GM18519 (cell line): Measurements from ENCODE around the gene SH3PXD2A.

Experiments used
- ATAC-seq: cut with Tn5 transposase; IDR thresholded peaks from one replicate; pipeline ENCODE4 v1.9.1; 2021; ENCODE audit warnings: mild to moderate bottlenecking, moderate library complexity; ENCODE audit not compliant: unreplicated experiment, low FRiP score

The SH3PXD2A gene

DNA sequence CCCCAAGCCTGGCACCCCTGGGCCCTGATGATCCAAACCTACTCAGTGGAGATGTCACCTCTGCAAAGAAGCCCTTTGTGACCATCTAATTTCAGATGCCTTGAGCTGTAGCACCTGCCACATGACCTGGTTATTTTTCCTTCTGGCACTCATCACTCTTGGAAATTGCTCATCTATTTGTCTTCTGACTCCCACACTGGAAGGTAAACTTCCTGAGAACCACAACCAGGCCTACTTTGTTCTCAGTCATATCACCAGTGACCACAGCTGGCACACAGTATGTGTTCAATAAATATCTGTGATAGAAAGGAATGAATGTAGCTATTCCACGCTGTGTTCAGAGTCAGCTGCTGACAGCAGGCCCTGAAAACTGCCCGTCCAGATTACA, 97.1 kb downstream of the SH3PXD2A start:
- ATAC-seq = no peak

DNA sequence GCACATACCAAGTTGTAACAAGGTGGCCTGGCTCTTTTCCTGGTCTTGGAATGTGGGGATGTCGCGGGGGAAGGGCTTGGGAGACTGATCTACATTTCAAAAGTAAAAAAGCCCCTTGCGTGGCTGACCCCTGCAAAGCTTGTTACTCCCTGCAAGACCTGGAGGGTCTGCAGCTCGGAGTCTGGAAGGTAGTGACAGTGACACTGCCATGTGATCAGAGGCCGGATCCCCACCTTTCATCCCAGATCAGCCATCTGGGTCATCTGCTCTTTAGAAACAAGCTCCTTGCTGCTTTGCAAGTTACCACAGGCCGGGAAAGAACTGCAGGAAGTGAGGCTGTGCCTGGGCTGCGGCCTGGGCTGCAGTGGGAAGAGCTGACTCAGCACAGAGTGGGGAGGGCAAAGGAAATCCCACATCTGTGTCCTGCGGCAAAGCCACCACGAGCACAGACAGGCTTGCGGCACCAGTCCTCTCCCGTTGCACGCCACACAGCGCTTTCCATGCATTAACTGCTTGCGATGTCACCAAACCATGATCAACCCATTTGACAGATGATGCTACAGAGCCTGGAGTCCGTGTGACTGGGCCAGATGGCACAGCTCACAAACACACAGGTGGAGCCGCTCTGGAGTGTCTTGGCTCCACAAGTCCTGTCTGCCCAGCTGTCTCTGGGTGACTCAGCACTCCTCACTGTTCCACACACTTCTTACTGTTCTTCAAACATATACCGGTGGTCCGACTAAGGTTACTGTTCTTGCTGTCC, 97.7 kb downstream of the SH3PXD2A start:
- no peak for ATAC-seq

DNA sequence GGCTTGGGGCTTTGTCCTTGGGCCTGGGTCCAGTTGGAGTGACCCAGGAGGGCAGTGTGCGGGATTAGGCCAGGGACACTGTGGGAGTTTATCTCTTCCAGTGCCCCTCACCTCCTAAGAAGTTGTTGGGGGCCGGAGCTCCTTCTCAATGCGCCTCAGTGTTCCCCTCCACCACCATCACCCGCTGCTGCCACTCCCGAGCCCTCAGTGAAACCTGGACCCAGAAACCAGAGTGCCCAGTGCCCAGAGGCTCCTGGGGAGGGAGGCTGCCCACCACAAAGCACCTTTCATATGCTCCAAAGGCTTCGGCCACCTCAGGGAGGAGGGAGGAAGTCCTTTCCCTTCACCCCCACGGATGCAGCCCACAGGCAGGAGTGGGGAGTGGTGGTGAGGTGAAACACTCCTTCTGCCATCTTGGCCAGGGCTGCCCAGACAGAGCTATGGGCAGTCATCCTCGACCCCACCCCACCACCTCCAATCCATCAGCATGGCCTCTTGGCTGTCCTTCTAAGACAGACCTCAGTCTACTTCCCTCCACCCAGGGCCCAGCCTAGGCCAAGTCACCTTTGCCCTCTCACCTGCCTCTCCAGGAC, 99.0 kb downstream of the SH3PXD2A start:
- ATAC-seq = no peak

DNA sequence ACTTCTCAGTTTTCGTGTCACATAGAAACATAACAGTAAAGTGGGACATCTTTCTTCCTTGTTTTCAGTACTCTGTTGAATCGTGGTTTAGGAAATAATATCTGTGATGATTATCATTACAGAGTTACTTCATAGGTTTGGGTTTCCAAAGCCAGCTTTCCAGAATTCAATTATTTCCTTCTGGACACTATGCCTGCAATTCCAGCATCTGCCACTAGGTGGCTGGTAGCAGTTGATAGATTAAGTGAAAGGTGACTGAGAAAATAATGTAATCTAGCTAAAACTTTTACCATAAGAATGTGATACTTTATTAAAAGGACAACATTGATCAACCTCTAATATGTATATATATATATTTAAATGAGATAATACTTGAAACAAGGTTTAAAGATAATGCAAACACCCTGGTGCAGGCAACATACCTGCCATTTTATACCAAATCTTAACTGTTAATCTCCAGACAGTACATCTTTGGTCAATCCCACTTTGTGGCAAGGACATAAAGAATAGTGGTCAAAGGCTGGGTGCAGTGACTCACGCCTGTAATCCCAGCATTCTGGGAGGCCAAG, 102.6 kb downstream of the SH3PXD2A start:
- no peak for ATAC-seq

DNA sequence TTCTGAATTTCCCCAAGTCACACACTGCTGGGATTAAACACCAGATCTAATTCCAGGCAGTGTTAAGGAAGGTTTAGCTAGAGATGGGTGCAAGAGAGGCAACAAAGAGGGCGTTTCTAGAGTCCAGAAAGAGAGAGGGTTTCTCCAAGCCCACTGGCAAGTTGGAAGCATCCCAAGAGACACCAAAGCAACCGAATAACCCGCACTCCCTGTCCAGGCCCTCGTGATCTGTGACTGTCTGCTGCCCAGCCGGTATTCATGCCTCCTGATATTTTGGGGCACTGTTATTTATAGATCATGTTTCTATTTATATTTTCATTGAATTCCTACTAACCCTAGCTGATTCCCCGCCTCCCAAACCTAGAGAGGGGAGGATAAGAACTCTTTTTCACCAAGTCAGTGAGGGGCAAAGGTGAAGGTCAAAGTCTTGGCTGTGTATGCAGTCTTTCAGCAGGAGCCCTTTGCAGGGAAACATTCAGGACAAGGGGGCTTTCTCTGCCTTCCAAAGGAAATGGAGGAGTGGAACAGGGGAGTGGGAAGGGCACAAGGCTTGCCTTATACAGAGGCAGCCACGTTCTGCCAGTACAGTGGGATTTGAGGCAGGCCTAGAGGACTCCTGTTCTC, 103.6 kb downstream of the SH3PXD2A start:
- ATAC-seq = no peak

DNA sequence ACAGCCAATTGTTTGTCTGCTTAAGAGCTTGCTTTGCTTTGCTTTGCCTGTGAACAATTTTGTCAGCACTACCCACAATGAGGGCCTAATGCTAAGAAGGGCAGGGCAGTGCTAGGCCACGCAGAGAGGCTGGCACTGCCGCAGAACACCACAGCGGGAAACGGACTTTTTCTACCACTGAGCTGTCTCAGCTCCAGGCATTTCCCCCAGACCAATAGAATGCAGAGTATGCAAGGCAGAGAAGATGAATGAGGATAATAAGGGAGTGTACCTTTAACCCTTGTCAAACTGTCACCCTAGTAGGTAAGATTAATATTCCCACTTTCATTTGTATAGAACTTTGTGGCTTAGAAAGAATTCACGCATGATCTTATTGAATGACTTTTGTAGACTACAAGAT, 104.5 kb downstream of the SH3PXD2A start:
- no peak for ATAC-seq

DNA sequence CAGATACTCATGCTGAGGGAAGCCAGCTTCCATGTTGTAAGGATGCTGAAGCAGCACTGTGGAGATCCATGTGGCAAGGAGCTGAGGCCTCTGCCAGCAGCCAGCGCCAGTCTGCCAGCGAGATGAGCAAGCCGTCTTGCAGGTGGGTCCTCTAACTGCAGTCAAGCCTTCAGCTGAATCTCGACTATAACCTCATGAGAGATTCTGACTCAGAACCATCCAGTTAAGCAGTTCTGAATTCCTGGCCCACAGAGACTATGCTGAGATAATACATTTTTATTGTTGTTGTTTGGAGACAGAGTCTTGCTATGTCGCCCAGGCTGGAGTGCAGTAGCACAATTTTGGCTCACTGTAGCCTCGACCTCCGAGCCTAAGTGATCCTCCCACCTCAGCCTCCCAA, 105.6 kb downstream of the SH3PXD2A start:
- ATAC-seq = no peak

DNA sequence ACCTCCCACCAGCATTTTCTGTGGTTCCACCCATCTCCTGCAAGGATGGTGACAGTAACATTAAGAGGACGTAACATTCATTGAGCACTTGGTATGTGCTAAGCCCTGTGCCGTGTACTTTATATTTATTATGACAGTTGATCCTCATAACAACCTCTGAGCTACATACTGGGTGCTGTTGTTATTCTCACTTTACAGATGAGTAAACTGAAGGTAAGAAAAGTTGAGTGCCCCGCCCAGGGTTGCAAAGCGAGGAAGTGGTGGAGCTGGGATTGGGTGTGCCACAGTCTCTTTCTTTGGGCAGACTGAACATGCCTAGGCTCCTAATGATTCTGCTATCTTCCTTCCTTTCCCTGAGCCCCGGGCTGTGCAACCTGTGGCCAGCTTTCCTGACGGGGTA, 107.4 kb downstream of the SH3PXD2A start:
- ATAC-seq = no peak

DNA sequence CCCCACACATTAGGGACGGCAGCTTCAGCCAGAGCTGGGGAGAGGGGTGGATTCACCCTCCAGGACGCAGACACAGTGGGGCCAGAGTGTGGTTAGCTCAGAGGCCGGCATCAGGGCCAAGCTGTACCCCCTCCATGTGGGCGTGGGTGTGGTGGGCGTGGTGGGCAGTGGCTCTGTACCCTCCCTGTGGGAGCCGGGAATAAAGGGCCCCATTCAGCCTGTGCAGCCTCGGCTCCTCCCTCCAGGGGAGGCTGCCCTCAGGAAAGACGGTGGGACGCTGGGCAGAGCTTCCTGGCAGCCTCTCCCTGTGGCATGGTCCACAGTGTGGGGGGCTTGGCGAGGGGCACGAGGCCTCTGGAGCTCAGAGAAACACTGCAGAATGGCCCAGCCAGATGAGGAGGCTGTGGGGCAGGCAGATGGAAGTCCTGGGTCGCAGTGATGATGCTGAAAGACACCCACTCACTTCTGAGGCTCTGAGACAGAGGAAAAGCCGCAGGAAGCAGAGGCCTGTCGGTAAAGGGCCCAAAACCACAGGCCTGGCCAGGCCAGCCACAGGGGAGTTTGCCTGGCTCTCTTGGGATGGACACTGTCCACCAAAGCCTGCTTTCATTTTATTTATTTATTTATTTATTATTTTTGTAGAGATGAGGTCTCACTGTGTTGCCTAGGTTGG, 108.0 kb downstream of the SH3PXD2A start:
- ATAC-seq = no peak

DNA sequence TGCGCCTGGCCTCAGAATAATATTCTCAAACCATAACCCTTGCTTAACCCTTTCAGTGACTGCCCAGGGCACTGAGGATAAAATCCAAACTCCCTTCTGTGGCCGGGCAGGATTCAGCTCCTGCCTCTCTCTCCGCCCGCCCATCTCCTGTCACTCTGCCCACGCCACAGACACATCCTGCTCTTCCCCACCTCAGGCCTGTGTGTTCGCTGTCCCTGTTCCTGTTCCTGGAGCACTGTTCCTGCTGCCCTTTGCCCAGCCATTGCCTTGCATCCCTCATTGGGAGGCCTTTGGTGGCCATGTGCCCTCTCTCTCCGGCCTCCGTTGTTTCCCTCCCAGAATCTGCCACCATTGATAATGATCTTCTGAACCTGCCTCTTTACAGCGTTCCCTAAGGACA, 108.8 kb downstream of the SH3PXD2A start:
- ATAC-seq = no peak

DNA sequence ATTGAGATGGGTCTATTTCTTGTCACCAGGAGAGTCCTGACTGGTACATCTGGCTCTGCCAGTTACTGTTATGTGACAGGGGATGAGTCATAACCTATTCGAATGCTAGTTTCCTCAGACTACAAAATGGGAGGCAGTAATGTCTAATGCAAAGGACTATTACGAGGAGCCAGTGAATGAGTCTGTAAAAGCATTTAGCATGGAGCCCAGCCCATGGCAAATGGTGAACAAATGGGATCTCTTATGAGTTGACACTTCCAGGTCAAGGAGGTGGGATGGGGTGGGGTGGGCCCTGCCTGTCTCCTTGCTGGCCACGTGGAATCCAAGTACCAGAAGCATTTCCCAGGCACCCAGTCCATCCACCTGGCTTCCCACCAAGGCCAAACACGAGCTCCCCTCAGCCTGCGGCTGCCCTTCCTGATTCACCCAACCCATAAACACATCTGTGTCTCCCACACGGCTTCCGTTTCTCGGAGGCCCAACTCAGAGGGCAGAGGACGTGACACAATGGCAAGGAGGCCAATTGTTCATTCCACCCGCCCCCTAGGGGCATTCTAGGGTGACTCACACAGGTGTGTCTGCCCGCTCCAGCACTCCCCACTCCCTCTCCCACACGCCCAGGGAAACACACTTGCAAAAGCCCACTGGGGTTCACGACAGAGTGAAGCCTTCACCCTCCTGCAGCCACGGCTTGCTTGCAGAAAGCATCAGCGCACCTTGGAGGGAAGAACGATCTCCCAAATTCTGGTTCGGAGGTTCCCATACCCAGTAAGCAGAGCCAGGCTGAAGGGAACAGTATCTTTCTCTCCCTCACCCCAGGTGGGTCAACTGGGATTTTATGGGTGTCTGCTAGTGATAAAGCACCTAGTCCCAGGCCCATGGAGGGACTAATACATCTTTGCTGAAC, 109.8 kb downstream of the SH3PXD2A start:
- ATAC-seq = no peak

DNA sequence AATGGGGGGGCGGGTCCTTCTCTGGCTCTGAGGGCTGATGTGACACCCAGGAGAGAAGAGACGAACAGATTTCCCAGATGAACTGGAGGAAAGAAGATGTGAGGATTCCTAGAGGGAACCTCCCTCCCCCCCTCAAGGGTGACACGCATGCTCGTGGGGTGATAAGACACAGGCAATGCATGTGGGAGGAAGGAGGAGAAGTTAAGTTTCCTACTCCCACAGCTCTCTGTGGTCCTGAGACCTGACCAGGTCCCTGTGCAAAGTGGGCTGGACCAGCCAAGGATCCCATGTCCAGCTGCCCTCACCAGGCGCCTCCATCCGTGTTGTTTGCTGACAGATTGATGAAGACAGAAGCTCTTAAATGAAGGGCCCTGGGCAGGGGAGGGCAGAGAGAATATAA, 112.6 kb downstream of the SH3PXD2A start:
- ATAC-seq = no peak

DNA sequence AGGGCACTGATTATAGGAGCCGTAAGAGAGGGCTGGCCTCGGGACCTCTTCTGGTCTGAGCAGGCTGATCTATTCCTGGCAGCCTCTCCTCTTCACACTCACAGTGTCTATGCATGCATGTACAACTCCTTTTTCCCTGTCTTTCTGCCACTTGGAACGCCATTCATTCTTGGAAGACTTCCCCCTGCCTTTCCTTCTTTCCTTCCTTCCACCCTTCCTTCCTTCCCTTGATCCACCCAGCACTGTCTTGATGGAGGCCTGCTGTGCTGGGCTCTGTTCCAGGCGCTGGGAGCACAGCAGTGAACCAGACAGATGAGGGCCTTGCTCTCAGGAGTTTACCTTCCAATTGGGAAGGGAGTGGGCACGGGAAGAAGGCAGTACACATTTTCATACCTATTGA, 114.8 kb downstream of the SH3PXD2A start:
- no peak for ATAC-seq

DNA sequence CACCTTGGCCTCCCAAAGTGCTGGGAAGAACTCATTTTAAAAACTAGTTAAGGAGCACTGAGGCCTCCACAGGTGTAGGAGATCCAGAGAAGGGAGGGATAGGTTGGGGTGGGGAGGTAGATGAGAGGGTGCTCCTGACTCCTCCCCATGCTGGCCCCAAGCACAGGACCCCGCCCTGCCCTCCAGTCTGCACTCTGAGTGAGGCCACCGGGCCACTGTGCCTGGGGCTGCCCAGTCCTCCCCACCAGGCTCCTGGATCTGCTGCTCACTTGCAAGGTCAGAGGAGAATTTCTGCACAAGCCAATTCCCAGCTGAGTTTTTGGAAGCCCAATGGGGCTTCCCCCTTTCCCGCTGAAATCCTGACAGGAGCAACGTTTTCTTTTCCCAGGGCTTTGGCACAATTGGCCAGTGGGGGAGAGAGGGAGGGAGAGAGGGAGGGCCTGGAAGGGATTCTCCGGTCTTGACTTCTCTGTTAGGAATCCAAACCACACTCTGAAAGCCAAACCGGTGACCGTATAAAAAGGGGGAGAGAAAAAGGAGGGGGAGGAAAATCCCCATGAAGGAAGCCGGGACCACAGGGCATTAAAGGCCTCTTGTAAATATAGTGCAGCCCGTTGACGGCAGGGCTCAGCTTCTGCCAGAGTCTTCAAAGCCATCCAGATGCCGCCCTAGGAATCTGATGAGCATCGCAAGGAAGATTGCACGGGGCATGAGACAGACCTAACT, 116.2 kb downstream of the SH3PXD2A start:
- ATAC-seq = no peak

DNA sequence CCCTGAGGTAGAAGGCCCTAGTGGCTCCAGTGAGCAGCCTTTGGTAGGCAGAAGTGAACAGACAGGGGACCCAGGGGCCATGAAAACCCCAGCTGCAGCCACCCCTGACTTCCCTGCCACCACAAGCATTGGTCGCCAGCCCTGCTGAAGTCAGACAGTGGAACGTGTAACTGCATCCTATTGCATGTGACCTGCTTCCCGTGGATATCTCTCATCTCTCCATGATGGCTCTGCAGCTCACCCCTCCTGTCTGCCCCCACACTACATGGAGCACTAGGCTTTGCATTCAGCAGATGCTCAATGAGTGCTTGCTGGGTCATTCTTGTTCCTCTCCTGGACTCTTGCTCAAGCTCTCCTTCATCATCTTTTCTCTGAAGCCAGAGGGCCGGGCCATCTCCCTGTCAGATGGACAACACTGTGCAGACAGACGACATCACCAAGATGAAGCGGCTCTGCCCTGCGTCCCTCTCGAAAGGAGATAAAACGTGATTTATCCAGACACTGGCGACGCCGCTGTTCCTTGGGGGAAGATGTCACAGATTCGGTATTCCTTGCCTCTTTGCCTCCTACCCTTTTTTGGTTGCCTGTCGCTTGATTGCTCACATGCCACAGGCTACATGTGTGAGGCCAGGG, 117.5 kb downstream of the SH3PXD2A start:
- no peak for ATAC-seq

DNA sequence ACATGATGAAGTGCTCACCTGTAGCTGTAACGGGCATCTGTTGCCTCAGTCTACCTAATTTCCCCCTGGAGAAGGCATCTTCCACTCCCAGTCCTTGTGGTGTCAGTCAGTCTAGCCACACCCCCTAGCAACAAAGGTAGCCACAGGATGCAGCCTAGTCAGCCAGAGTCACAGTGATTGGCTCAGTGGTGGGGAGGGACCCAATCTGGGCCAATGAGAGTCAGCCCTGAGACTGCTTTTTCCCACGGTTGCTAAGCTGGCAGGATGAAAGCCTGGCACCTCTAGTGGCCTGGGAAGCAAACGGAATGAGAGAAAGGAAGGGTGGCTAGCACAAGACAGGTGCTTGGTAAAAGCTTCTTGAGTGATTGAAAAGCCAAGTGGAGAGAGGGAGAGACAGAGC, 118.6 kb downstream of the SH3PXD2A start:
- ATAC-seq = no peak

DNA sequence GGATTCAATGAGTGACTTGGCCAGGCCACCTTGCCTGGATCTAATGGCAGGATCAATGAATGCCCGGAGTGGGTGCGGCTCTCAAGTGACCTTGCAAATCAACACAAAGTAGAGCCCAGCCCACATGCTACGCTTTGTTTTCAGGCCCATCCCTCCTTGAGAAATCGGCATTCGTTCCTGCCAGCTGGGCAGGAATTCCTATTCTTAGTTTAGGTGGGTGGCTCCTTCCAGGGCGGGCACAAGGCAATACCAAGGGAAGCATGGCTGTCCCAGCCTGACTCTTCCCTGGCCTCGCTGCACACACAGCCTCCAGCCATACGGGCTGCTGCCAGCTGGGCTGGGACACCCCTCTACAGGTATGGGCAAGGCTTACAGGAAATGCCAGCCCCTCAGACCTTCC, 119.3 kb downstream of the SH3PXD2A start:
- no peak for ATAC-seq

DNA sequence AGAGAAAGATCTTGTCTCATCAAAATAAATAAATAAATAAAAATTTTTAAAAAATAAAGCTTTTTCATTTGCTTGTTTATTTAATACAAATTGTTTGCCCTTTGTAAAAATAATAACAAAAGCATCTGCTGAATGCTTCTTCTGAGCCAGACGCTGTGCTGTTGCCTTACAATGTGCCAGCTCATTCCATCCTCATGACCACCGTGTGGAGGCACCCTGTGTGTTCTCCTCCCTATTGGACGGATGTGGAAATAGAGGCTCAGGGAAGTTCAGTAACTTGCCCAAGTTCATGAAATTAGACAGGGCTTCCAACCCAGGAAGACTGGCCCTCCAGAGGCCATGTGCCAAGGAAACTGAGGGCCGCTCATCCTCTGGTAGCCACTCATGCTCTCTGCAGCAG, 120.6 kb downstream of the SH3PXD2A start:
- no peak for ATAC-seq

DNA sequence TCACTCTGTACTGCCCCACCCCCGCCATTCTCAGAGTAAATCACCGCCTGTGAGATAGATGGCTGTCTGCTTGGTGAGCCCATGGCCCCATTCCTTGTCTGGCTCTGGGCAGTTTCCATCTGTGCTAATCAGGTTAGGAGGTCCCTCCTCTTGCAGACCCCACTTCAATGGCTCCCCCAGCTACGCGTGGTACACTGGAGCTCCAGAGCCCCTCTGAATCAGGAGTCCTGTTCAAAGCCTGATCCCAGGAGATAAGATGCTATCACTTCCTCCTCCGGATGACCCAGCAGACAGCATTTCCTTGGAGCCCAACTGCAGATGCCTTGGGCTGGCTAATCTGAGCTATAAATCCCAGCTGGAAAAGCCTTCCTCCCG, 122.3 kb downstream of the SH3PXD2A start:
- ATAC-seq = no peak
